Mammary epithelial cell (primary cell): ENCODE results near the gene SORBS2.

Experiments
- EZH2 ChIP-seq: IDR thresholded peaks from 2 replicates; pipeline ENCODE4 v1.6.1; 2012; ENCODE audit warnings: low read length, inconsistent platforms, borderline replicate concordance
- TF ChIP-seq, protein P1 (sequence below), 2 donors: IDR thresholded peaks in 1 of 2; conservative IDR thresholded peaks in 1 of 2; 2 replicates each; pipeline ENCODE4 v1.5.1; 2011 to 2012; ENCODE audit warnings: inconsistent platforms in 2 of 2, low read length in 2 of 2, mild to moderate bottlenecking in 2 of 2, control low read depth in 1 of 2, low read depth in 1 of 2; ENCODE audit not compliant: insufficient read depth in 1 of 2; ENCODE audit errors: extremely low read depth in 1 of 2

DNA sequence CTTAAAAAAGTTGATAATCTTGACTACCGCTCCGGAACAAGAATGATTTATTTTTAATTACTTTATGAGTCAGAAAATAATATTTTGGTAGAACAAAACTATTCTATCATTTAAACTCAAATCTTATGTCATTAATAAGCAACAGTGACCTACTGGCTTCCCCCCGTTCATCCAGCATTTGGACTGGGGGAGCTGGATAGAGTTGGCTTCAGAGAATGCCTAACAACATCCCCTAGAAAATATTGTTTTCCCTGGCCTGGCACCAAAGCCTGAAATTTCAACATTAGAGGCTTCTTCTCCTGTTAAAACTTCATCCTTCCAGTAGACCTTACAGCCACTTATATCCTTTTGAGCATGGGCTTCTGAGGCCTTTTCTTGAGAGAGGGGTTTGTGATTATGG, 221.0 kb downstream of the SORBS2 start:
- TF ChIP-seq EZH2: no peak
- TF ChIP-seq, protein P1, sequence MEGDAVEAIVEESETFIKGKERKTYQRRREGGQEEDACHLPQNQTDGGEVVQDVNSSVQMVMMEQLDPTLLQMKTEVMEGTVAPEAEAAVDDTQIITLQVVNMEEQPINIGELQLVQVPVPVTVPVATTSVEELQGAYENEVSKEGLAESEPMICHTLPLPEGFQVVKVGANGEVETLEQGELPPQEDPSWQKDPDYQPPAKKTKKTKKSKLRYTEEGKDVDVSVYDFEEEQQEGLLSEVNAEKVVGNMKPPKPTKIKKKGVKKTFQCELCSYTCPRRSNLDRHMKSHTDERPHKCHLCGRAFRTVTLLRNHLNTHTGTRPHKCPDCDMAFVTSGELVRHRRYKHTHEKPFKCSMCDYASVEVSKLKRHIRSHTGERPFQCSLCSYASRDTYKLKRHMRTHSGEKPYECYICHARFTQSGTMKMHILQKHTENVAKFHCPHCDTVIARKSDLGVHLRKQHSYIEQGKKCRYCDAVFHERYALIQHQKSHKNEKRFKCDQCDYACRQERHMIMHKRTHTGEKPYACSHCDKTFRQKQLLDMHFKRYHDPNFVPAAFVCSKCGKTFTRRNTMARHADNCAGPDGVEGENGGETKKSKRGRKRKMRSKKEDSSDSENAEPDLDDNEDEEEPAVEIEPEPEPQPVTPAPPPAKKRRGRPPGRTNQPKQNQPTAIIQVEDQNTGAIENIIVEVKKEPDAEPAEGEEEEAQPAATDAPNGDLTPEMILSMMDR (conservative IDR thresholded peaks at IDR 0.05 in 1 of 2, IDR thresholded peaks at IDR 0.05 in 1 of 2; ENCODE audit: extremely low read depth in 1 of 2, insufficient read depth in 1 of 2, low read depth in 1 of 2, low read length in 2 of 2): no peak
